ENCODE data around the gene TMPO. TPM values are rescaled to one million over a fixed set of nuclear protein-coding genes. Genes with fewer than 3 reads are reported as not detected.

TMPO gene
- total RNA-seq, 2 experiments from 2014 or later, result 64.1 to 73.3 TPM

DNA sequence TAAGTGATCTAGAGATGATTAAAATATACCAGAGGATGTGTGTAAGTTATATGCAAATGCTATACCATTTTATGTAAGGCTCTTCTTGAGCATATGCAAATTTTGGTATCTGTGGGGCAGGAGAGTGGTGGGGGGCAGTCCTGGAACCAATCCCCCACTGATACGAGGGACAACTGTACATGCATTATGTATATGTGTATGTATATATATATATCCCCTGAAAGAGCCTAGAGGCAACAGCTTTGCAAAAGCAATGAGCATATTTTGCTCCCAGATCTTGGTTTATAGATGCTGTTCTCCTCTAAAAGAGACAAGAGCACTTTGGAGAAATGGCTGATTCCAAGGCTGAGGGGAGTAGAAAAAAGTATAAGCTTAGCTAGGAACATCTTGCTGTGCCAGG, 65.7 kb downstream of the TMPO start:
- no peak overlapping the region for H3K4me3 Mint-ChIP-seq
- ATAC-seq (ENCODE audit: poor library complexity) (no peak), DNase-seq (no peak)
- intact Hi-C loops (cut with DNase I, micrococcal nuclease), result no loop called here
- TF ChIP-seq, protein P1, sequence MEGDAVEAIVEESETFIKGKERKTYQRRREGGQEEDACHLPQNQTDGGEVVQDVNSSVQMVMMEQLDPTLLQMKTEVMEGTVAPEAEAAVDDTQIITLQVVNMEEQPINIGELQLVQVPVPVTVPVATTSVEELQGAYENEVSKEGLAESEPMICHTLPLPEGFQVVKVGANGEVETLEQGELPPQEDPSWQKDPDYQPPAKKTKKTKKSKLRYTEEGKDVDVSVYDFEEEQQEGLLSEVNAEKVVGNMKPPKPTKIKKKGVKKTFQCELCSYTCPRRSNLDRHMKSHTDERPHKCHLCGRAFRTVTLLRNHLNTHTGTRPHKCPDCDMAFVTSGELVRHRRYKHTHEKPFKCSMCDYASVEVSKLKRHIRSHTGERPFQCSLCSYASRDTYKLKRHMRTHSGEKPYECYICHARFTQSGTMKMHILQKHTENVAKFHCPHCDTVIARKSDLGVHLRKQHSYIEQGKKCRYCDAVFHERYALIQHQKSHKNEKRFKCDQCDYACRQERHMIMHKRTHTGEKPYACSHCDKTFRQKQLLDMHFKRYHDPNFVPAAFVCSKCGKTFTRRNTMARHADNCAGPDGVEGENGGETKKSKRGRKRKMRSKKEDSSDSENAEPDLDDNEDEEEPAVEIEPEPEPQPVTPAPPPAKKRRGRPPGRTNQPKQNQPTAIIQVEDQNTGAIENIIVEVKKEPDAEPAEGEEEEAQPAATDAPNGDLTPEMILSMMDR (IDR thresholded peaks at IDR 0.05), result no peak
- no peaks in the 10 kb centered on the region for H3K4me1 Mint-ChIP-seq (ENCODE audit: low read depth)
- no peaks in the 10 kb centered on the region for H3K36me3 Mint-ChIP-seq (ENCODE audit: low read depth)
- ChIA-PET POLR2A (no interaction called here), CTCF (interaction anchor here (1.0 kb wide), 1 partner anchor 14 kb away, joined by 3 read pairs; no protein-coding TSS in a partner anchor)
- Histone ChIP-seq H3K4me3 (ENCODE audit: low read length) (no peak overlapping the region), H3K27ac (ENCODE audit: low read depth in 1 of 2, low read length in 2 of 2) (no peak overlapping the region), H3K4me1 (ENCODE audit: insufficient read depth, low read length) (no peaks in the 10 kb centered on the region), H3K27me3 (ENCODE audit: control insufficient read depth in 1 of 2, insufficient read depth in 2 of 2, low read length in 2 of 2) (no peaks in the 10 kb centered on the region), H3K9me3 (ENCODE audit: control insufficient read depth in 1 of 2, insufficient read depth in 1 of 2, low read length in 2 of 2) (no peaks in the 10 kb centered on the region), H3K36me3 (ENCODE audit: insufficient read depth, low read length) (no peaks in the 10 kb centered on the region)
- no peaks in the 10 kb centered on the region for H3K9me3 Mint-ChIP-seq
- H3K27ac Mint-ChIP-seq, result no peak overlapping the region
- no peaks in the 10 kb centered on the region for H3K27me3 Mint-ChIP-seq

GRCh38 chr12:98582093-98582492, 66.7 kb downstream of the TMPO start:
- CTCF ChIA-PET, result no interaction called here
- no peak overlapping the region for H3K4me3 Mint-ChIP-seq

GRCh38 chr12:98587084-98587483, 71.7 kb downstream of the TMPO start:
- H3K27ac Mint-ChIP-seq, result no peak overlapping the region
- H3K4me3 Mint-ChIP-seq, result no peak overlapping the region
- H3K4me1 Mint-ChIP-seq (ENCODE audit: low read depth), result no peaks in the 10 kb centered on the region
- Histone ChIP-seq H3K4me3 (ENCODE audit: low read length) (no peak overlapping the region), H3K4me1 (ENCODE audit: insufficient read depth, low read length) (no peaks in the 10 kb centered on the region), H3K9me3 (ENCODE audit: control insufficient read depth in 1 of 2, insufficient read depth in 1 of 2, low read length in 2 of 2) (no peaks in the 10 kb centered on the region), H3K27ac (ENCODE audit: low read depth in 1 of 2, low read length in 2 of 2) (no peak overlapping the region), H3K27me3 (ENCODE audit: control insufficient read depth in 1 of 2, insufficient read depth in 2 of 2, low read length in 2 of 2) (no peaks in the 10 kb centered on the region), H3K36me3 (ENCODE audit: insufficient read depth, low read length) (no peaks in the 10 kb centered on the region)
- TF ChIP-seq, protein P1 (IDR thresholded peaks at IDR 0.05), result no peak
- H3K36me3 Mint-ChIP-seq (ENCODE audit: low read depth), result no peaks in the 10 kb centered on the region
- no peaks in the 10 kb centered on the region for H3K27me3 Mint-ChIP-seq
- ATAC-seq (ENCODE audit: poor library complexity) (no peak), DNase-seq (no peak)
- H3K9me3 Mint-ChIP-seq, result no peaks in the 10 kb centered on the region
- POLR2A ChIA-PET, result no interaction called here
- CTCF ChIA-PET, result no interaction called here
- intact Hi-C loops (cut with DNase I, micrococcal nuclease), result loop anchor here in 1 of 2 experiments (2.0 kb wide), 1 partner anchor 18 kb away; no protein-coding TSS in a partner anchor

More at GRCh38 chr12:98582093-98582492, 66.7 kb downstream of the TMPO start:
- Mint-ChIP-seq H3K4me1 (ENCODE audit: low read depth) (no peaks in the 10 kb centered on the region), H3K27me3 (no peaks in the 10 kb centered on the region), H3K36me3 (ENCODE audit: low read depth) (no peaks in the 10 kb centered on the region), H3K27ac (no peak overlapping the region), H3K9me3 (no peaks in the 10 kb centered on the region)
- intact Hi-C loops (cut with DNase I, micrococcal nuclease), result no loop called here
- Histone ChIP-seq H3K9me3 (ENCODE audit: control insufficient read depth in 1 of 2, insufficient read depth in 1 of 2, low read length in 2 of 2) (no peaks in the 10 kb centered on the region), H3K27ac (ENCODE audit: low read depth in 1 of 2, low read length in 2 of 2) (no peak overlapping the region), H3K4me1 (ENCODE audit: insufficient read depth, low read length) (no peaks in the 10 kb centered on the region), H3K27me3 (ENCODE audit: control insufficient read depth in 1 of 2, insufficient read depth in 2 of 2, low read length in 2 of 2) (no peaks in the 10 kb centered on the region), H3K4me3 (ENCODE audit: low read length) (no peak overlapping the region), H3K36me3 (ENCODE audit: insufficient read depth, low read length) (no peaks in the 10 kb centered on the region)
- POLR2A ChIA-PET, result no interaction called here
- no peak for ATAC-seq (ENCODE audit: poor library complexity)
- TF ChIP-seq, protein P1 (IDR thresholded peaks at IDR 0.05), result no peak
- DNase-seq, result no peak
